Measurements from ENCODE around the gene DGKB.

GRCh38 chr7:14510268-14510667, 392.3 kb downstream of the DGKB start:
- no peak for TF ChIP-seq USF1 (IDR thresholded peaks at IDR 0.05)
- no peak for TF ChIP-seq RAD21 (IDR thresholded peaks at IDR 0.05; ENCODE audit: low read depth)
- TF ChIP-seq EP300 (IDR thresholded peaks at IDR 0.05; ENCODE audit: borderline replicate concordance), result no peak
- no peak for TF ChIP-seq TAF1 (IDR thresholded peaks at IDR 0.05; ENCODE audit: low read depth)
- no peak for TF ChIP-seq FOXM1 (IDR thresholded peaks at IDR 0.05; ENCODE audit: borderline replicate concordance, low read depth)
- no peak for TF ChIP-seq NFIC (IDR thresholded peaks at IDR 0.05)
- no peak for TF ChIP-seq TEAD4 (IDR thresholded peaks at IDR 0.05)
- TF ChIP-seq MAX (IDR thresholded peaks at IDR 0.05), result no peak
- no peak for TF ChIP-seq TCF12 (IDR thresholded peaks at IDR 0.05; ENCODE audit: low read depth)
- TF ChIP-seq, protein P1, sequence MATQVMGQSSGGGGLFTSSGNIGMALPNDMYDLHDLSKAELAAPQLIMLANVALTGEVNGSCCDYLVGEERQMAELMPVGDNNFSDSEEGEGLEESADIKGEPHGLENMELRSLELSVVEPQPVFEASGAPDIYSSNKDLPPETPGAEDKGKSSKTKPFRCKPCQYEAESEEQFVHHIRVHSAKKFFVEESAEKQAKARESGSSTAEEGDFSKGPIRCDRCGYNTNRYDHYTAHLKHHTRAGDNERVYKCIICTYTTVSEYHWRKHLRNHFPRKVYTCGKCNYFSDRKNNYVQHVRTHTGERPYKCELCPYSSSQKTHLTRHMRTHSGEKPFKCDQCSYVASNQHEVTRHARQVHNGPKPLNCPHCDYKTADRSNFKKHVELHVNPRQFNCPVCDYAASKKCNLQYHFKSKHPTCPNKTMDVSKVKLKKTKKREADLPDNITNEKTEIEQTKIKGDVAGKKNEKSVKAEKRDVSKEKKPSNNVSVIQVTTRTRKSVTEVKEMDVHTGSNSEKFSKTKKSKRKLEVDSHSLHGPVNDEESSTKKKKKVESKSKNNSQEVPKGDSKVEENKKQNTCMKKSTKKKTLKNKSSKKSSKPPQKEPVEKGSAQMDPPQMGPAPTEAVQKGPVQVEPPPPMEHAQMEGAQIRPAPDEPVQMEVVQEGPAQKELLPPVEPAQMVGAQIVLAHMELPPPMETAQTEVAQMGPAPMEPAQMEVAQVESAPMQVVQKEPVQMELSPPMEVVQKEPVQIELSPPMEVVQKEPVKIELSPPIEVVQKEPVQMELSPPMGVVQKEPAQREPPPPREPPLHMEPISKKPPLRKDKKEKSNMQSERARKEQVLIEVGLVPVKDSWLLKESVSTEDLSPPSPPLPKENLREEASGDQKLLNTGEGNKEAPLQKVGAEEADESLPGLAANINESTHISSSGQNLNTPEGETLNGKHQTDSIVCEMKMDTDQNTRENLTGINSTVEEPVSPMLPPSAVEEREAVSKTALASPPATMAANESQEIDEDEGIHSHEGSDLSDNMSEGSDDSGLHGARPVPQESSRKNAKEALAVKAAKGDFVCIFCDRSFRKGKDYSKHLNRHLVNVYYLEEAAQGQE (IDR thresholded peaks at IDR 0.05; ENCODE audit: low read depth), result no peak
- no peak for TF ChIP-seq YY1 (IDR thresholded peaks at IDR 0.05; ENCODE audit: low read depth)
- TF ChIP-seq CEBPB (IDR thresholded peaks at IDR 0.05), result no peak
- no peak for TF ChIP-seq CREB1 (IDR thresholded peaks at IDR 0.05; ENCODE audit: low read depth)

Measured in Ishikawa (cell line).